Measurements from ENCODE around the gene TSPAN10.
"Not testable (repeated sequence)": the region's sequence is repeated elsewhere in the genome, so short reads cannot be mapped to it uniquely, and the experiment has no call there.

The TSPAN10 gene

GRCh38 chr17:81636505-81637288 lies at the start of gene TSPAN10, which contains the start of gene NPLOC4:
Gene TSPAN10, plus strand, starts transcription at chr17:81637196. Its CDS starts 5,217 bp downstream, at chr17:81642413.
Gene NPLOC4, minus strand, starts transcription at chr17:81637112. Its CDS starts 182 bp downstream, at chr17:81636930.
- peak; percentile 61 for DNase-seq (ENCODE audit: low read depth, low spot score)

GRCh38 chr17:81589612-81590011 lies 47.4 kb upstream of the TSPAN10 start:
- no peak for DNase-seq (ENCODE audit: low read depth, low spot score)

- no peak for DNase-seq (ENCODE audit: low read depth, low spot score)
Measured at GRCh38 chr17:81590121-81590520, 46.9 kb upstream of the TSPAN10 start.

DNA sequence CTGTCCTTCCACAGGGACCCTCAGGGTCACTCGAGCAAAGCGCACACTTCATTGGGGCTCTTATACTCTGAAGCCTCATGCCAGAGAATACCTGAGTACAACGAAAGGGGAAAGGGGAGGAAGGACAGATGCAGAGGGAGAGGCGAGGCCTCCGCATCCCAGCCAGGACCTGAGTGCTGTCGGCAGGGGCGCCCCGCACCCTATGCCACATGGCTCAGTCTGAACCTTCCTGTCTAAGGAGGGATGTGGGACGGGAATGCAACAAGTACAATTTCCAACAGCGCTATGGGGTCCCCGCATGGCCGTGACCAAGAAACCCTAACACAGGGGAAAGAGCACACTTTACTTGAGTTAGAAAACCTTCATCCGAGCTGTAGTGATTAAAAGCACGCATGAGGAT lies 45.0 kb upstream of the TSPAN10 start:
- DNase-seq (ENCODE audit: low read depth, low spot score), result no peak

- no peak for DNase-seq (ENCODE audit: low read depth, low spot score)
Measured at GRCh38 chr17:81593105-81593871, 43.7 kb upstream of the TSPAN10 start.

GRCh38 chr17:81599719-81600486 lies 37.1 kb upstream of the TSPAN10 start:
- DNase-seq (ENCODE audit: low read depth, low spot score), result no peak

GRCh38 chr17:81601525-81602120 lies 35.4 kb upstream of the TSPAN10 start:
- no peak for DNase-seq (ENCODE audit: low read depth, low spot score)

- no peak for DNase-seq (ENCODE audit: low read depth, low spot score)
Measured at GRCh38 chr17:81603846-81604610, 33.0 kb upstream of the TSPAN10 start.

GRCh38 chr17:81607431-81607830 lies 29.6 kb upstream of the TSPAN10 start:
- no peak for DNase-seq (ENCODE audit: low read depth, low spot score)

DNA sequence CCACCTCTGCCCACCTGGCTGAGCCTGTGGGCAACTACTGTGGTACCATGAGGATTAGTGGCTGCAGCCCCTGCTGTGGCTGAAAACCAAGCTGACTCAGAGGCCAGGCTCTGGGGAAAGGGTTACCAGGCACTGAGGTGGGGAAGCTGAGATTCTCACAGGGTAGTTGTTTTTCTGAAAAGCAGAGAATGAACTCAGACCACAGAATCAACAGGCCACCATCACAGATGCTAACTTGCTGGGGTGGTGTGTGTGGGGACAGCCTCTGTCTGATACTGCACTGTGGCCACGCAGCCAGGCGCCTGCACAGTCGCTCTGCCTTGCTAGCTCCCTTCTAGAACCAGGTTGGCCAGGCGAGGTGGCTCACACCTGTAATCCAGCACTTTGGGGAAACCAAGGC lies 28.9 kb upstream of the TSPAN10 start:
- DNase-seq (ENCODE audit: low read depth, low spot score), result no peak

- no peak for DNase-seq (ENCODE audit: low read depth, low spot score)
Measured at GRCh38 chr17:81608605-81609004, 28.4 kb upstream of the TSPAN10 start.

- no peak for DNase-seq (ENCODE audit: low read depth, low spot score)
Measured at GRCh38 chr17:81609541-81610311, 27.3 kb upstream of the TSPAN10 start.

DNA sequence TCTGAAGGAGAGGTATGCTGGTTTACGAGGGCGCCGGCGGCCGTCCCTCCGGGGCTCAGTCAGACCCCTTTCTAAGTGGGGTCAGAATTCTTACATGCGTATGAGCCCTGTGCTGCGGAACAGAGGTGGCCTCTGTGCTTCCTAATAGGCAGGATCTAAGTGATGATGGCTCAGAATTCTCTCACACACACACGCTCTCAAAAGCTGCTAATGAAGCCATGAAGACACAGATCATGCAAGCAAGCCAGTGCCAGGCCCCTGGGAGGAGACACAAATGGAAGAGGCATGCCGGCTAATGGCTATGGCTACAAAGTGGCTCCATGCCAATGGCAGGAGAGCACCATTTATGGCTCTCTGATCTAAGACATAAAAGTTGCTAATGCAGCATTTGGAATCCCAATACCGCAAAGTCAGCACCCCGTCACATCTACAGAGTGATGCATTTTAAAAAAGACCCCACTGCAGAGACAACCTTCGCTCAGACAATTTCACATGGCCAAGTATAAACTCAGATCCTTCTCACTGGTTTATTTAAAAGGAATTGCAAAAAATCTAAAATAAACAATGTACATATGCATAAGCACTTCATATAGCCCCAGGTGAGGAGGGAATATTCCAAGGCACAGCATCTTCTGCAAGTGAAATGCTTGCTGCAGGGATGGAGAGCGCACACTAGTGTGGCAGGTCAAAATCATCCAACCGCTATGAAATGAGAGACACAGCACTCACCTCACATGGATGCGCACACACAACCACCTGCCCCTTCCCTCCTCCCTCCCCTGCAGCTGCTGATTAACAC lies 24.6 kb upstream of the TSPAN10 start:
- no peak for DNase-seq (ENCODE audit: low read depth, low spot score)

DNA sequence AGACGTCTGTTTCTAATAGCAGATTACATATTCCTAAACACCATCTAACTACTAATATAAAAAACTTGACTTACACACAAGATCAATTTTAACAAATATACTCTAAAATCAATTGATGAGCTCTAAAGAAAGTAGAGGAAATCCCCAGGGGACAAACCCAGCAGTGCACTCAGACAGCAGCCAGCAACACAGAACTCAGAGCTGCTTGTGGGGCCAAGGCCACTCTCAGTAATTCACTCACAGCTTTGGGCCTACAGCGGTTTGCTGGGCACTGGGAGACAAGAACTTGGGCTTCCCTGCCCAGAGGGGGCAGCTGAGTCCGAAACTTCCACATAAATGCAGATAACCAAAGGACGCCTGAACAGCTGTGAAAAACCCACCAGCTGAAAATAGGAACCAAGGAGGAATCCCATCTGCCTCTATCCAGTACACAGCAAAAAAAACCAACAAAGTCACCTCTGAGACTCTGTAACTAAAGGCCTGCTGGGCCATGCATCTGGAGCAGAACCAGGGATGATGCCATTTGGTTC lies 21.5 kb upstream of the TSPAN10 start:
- no peak for DNase-seq (ENCODE audit: low read depth, low spot score)

DNA sequence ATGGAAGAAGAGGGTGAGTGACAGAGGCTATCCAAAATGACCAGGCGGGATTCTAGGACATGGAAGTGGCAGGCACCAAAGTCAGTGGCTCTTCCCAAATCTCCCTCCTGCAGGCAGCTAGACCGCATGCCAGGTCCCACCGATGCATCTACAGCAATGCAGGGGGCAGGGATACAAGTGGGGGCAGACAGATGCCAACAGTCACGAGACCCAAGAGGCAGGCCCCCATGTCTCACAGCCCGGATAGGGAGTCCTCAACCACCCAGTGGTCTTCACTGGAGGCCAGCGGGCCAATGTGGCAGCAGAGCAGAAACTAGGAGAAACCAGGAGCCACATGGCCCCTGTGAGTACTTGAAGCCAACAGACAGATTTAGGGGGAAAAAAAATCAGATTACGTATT lies 20.1 kb upstream of the TSPAN10 start:
- DNase-seq (ENCODE audit: low read depth, low spot score), result no peak

DNA sequence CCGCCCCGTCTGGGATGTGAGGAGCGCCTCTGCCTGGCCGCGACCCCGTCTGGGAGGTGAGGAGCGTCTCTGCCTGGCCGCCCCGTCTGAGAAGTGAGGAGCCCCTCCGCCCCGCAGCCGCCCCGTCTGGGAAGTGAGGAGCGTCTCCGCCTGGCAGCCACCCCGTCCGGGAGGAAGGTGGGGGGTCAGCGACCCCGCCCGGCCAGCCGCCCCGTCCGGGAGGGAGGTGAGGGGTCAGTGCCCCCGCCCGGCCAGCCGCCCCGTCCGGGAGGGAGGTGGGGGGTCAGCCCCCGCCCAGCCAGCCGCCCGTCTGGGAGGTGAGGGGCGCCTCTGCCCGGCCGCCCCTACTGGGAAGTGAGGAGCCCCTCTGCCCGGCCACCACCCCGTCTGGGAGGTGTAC lies 18.7 kb upstream of the TSPAN10 start:
- not testable (repeated sequence) for DNase-seq (ENCODE audit: low read depth, low spot score)

GRCh38 chr17:81621494-81622130 lies 15.4 kb upstream of the TSPAN10 start:
- no peak for DNase-seq (ENCODE audit: low read depth, low spot score)

DNA sequence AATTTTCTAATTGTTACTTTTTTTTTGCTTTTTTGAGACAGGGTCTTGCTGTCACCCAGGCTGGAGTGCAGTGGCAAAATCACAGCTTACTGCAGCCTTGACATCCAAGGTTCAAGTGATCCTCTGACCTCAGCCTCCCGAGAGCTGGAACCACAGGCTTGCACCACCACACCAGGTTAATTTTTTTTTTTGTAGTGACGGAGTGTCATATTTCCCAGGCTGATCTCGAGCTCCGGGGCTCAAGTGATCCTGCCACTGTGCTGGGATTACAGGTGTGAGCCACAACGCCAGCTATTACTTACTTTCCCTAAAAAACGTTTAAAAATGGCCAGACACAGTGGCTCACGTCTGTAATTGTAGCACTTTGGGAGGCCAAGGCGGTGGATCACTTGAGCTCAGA lies 6.7 kb upstream of the TSPAN10 start:
- no peak for DNase-seq (ENCODE audit: low read depth, low spot score)

- no peak for DNase-seq (ENCODE audit: low read depth, low spot score)
Measured at GRCh38 chr17:81631482-81631881, 5.5 kb upstream of the TSPAN10 start.

All from brain pericyte (primary cell).